Activated CD8-positive, alpha-beta T cell treated with anti-CD3 and anti-CD28 coated beads, Interleukin-2, amount 10 ng/mL, durations not matched to agents 7 days and 5 days (primary cell): Measurements from ENCODE around the gene PCLO. TPM values are rescaled to one million over a fixed set of nuclear protein-coding genes. Genes with fewer than 3 reads are reported as not detected.

ENCODE experiments used
- ATAC-seq: fragments of 150-1000 bp; cut with Tn5 transposase; one replicate; pipeline ENCODE4 v1.10.0; 2021; ENCODE audit warnings: moderate library complexity
- CTCF ChIA-PET: fragments of 350-600 bp; sonication (Branson Sonifier 250); formaldehyde crosslinking; loops from one replicate; lab custom pipeline; 2021; ENCODE audit warnings: antibody characterized with exemption; lab: Charles Lee
- POLR2A ChIA-PET: fragments of 350-600 bp; sonication (Branson Sonifier 250); formaldehyde crosslinking; loops from one replicate; lab custom pipeline; 2021; ENCODE audit warnings: antibody characterized with exemption; lab: Charles Lee
- DNase-seq: peaks from one replicate; pipeline ENCODE4 v3.0.0-alpha.2; 2020
- H3K27ac Mint-ChIP-seq: one replicate; pipeline ENCODE4 v1.8.0; 2021; ENCODE audit warnings: mild to moderate bottlenecking, mixed read lengths
- H3K27me3 Mint-ChIP-seq: one replicate; pipeline ENCODE4 v1.8.0; 2021; ENCODE audit warnings: low read depth, mixed read lengths
- H3K36me3 Mint-ChIP-seq: one replicate; pipeline ENCODE4 v1.8.0; 2021; ENCODE audit warnings: low read depth, mixed read lengths
- H3K4me1 Mint-ChIP-seq: one replicate; pipeline ENCODE4 v1.8.0; 2021; ENCODE audit warnings: low read depth, mixed read lengths
- H3K4me3 Mint-ChIP-seq: one replicate; pipeline ENCODE4 v1.8.0; 2021; ENCODE audit warnings: mild to moderate bottlenecking, mixed read lengths
- H3K9me3 Mint-ChIP-seq: one replicate; pipeline ENCODE4 v1.8.0; 2022; ENCODE audit warnings: mixed read lengths; ENCODE audit not compliant: insufficient read depth
- total RNA-seq, 2 experiments: library from RNA; stranded (reverse); gene quantifications; one replicate each; pipeline ENCODE4 v1.2.3, GENCODE V29; 2021

Gene PCLO
- total RNA-seq: not detected

DNA sequence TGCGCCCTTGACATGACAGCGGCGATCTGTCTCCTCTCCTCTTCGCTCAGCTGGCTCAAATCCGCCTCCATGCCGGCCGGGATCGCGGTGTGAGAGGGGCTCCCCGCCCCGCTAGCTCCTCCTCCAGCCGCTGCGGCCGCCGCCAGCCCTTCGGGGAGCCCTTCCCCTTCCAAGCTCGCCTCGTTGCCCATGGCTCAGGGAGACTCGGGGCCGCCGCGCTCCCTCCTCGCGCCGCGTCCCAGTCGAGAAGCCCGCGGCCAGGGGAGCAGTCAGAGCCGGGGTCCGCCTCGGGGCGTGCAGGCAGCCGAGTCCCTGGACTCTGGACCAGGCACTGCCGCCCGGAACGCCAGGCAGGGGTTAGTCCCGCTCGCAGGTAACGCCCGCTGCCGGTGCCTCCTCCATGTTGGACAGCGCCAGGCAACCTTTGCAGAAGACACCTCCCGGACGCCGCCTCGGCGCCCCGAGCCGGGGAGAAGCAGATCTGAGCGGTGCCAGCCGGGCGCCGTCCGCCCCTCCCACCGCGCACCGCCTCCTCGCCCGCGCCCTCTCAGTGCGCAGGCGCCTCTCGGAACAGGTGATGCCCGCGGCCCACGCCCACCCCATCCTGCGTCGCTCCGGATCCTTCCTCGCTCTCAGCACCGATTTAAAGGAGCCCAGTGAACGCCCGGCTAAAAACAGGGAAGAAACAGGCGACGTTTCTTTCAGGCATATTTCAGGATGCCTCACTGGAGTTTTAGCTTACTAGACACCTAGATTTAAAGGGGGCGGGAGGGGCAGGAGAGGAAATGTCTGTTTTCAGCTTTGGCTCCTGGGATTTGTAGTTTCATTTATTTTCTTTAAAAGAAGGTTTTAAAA, at the start of gene PCLO:
PCLO (minus strand) TSS at position 483 of the 855 bp plus-strand sequence; CDS start at position 191, 292 bp downstream.
- Mint-ChIP-seq H3K9me3 (no peaks in the 10 kb centered on the region), H3K27me3 (peaks cover 13% of the 10 kb centered on the region), H3K4me3 (peak within 1 kb of the TSS; percentile 53), H3K36me3 (no peaks in the 10 kb centered on the region), H3K4me1 (peaks cover 2% of the 10 kb centered on the region), H3K27ac (no peak within 1 kb of the TSS)
- DNase-seq: peak; percentile 68
- ChIA-PET CTCF (no interaction called here), POLR2A (no interaction called here)
- peak; percentile 99 for ATAC-seq

DNA sequence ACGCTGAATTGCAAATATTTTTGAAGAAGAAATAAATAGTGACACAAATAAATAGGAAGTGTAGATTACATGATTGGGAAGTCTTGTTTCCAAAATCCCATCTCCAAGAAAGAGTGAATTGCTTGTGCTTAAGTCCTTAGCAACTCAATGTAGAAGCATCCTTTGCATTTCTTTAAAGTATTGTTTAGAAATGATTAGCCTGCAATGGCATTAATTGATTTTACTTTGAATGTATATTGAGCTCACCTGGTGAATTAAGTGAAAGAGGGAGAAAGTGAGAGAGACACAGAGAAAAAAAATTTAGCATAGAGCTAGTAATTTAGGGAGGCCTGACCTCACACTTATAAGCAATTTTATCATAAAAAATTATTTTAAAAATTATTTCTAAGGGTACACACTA, 49.0 kb upstream of the PCLO start:
- Mint-ChIP-seq H3K9me3 (no peaks in the 10 kb centered on the region), H3K36me3 (no peaks in the 10 kb centered on the region), H3K4me1 (no peaks in the 10 kb centered on the region), H3K27ac (no peak overlapping the region), H3K27me3 (no peaks in the 10 kb centered on the region), H3K4me3 (no peak overlapping the region)
- ChIA-PET POLR2A (no interaction called here), CTCF (no interaction called here)
- ATAC-seq: no peak
- DNase-seq: no peak

DNA sequence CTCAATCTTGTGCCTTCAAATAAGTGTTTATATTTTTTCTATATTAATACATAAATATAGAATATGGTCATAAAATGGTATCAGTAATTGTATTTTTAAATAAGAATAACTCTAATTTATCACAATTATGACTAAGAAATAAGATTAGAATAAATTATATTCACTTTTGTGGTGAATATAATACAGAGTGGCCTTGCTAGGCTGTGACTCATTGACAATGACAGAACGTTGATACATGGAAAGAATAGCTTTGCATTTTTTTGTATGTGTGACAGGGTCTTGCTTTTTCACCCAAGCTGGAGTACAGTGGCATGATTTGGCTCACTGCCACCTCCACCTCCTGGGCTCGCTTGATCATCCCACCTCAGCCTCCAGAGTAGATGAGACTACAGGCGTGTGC, 47.8 kb upstream of the PCLO start:
- no peaks in the 10 kb centered on the region for H3K27me3 Mint-ChIP-seq
- H3K4me1 Mint-ChIP-seq: no peaks in the 10 kb centered on the region
- ChIA-PET CTCF (no interaction called here), POLR2A (no interaction called here)
- H3K9me3 Mint-ChIP-seq: no peaks in the 10 kb centered on the region
- no peaks in the 10 kb centered on the region for H3K36me3 Mint-ChIP-seq
- ATAC-seq: no peak
- no peak overlapping the region for H3K4me3 Mint-ChIP-seq
- DNase-seq: no peak
- H3K27ac Mint-ChIP-seq: no peak overlapping the region

GRCh38 chr7:83204715-83205114, 42.0 kb upstream of the PCLO start:
- Mint-ChIP-seq H3K4me1 (no peaks in the 10 kb centered on the region), H3K4me3 (no peak overlapping the region)

DNA sequence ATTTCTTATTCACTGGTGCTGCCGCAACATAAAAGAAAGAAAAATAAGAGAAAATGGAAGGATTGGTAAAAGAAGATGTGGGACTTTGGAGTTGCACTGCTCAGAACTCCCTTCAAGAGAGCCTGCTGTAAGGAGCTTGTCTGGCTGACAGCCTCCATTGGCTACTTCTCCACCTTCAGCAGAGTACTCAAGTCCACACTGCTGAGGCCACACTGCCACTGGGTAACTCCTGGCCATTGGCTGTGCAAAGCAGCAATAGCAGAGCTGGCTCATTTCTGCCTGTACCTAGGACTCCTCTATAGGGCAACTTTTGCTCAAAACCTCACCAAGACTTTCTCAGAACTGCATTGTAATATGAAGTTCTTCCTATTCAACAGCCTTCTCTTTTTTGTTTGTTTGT, 38.7 kb upstream of the PCLO start:
- H3K9me3 Mint-ChIP-seq: no peaks in the 10 kb centered on the region
- no peaks in the 10 kb centered on the region for H3K36me3 Mint-ChIP-seq
- no peak for DNase-seq
- ATAC-seq: no peak
- H3K27me3 Mint-ChIP-seq: no peaks in the 10 kb centered on the region
- H3K4me1 Mint-ChIP-seq: no peaks in the 10 kb centered on the region
- no peak overlapping the region for H3K4me3 Mint-ChIP-seq
- H3K27ac Mint-ChIP-seq: no peak overlapping the region
- POLR2A ChIA-PET: no interaction called here
- CTCF ChIA-PET: no interaction called here

More at GRCh38 chr7:83204715-83205114, 42.0 kb upstream of the PCLO start:
- H3K9me3 Mint-ChIP-seq: no peaks in the 10 kb centered on the region
- ATAC-seq (no peak), DNase-seq (no peak)
- no peaks in the 10 kb centered on the region for H3K27me3 Mint-ChIP-seq
- H3K36me3 Mint-ChIP-seq: no peaks in the 10 kb centered on the region
- CTCF ChIA-PET: no interaction called here
- POLR2A ChIA-PET: no interaction called here
- H3K27ac Mint-ChIP-seq: no peak overlapping the region

DNA sequence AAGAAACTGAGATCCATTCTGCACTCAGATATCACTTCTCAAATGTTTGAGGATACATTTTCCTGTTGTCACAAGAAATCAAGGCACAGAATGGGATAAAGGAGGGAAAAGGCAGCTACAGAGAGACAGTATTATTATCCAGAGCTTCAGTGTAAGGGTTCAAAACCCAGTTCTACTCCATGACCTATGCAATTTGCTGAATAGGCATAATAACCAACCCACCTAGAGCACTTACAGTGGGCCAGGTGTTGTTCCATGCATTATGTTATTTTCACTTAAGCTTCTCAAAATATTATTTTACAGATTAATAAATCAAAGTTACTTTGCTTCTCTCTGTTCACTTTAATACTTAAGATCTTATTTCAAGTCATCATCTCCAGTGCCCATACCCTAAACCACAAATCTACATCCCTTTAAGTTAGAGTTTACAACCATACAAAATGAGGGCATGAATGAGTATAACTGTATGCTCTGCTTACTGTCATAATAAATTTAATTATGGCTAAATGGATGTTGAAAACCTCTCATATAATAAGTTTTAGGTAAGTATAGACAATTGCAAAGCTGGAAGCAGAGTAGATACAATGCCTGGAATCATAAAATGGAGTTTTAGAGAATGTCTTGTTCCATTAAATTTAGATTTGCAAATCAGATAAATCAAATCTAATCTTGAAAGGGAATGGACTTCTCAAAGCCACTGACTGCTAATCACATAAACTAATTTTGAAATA, 28.1 kb upstream of the PCLO start:
- no peaks in the 10 kb centered on the region for H3K9me3 Mint-ChIP-seq
- no peaks in the 10 kb centered on the region for H3K4me1 Mint-ChIP-seq
- H3K36me3 Mint-ChIP-seq: no peaks in the 10 kb centered on the region
- H3K27me3 Mint-ChIP-seq: no peaks in the 10 kb centered on the region
- no peak for DNase-seq
- no peak overlapping the region for H3K27ac Mint-ChIP-seq
- POLR2A ChIA-PET: no interaction called here
- no peak overlapping the region for H3K4me3 Mint-ChIP-seq
- no peak for ATAC-seq
- CTCF ChIA-PET: no interaction called here

DNA sequence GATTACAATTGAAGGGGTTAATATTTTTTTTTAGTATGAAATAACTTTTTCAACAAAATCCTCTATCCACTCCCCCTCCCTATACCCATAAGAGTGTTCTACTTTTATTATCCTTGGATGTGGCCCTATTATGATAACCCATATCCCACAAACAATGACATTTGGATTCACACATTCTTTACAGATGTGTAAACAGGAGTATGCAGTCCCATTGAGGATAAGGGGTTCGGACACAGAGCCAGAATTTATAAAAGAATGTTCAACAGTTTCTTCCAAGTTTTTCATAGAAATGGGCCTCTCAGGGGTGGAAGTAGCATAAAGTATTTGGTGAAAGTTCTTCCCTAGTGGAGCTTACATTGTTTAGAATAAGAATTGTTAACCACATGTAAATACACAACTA, 16.1 kb upstream of the PCLO start:
- Mint-ChIP-seq H3K4me1 (no peaks in the 10 kb centered on the region), H3K27ac (no peak overlapping the region), H3K36me3 (no peaks in the 10 kb centered on the region), H3K9me3 (peaks cover 9% of the 10 kb centered on the region), H3K27me3 (no peaks in the 10 kb centered on the region), H3K4me3 (no peak overlapping the region)
- POLR2A ChIA-PET: no interaction called here
- no peak for ATAC-seq
- DNase-seq: no peak
- CTCF ChIA-PET: no interaction called here

GRCh38 chr7:83178066-83178465, 15.4 kb upstream of the PCLO start:
- Mint-ChIP-seq H3K27ac (no peak overlapping the region), H3K27me3 (no peaks in the 10 kb centered on the region), H3K4me1 (no peaks in the 10 kb centered on the region), H3K4me3 (no peak overlapping the region), H3K36me3 (no peaks in the 10 kb centered on the region), H3K9me3 (peaks cover 1% of the 10 kb centered on the region)
- ChIA-PET CTCF (no interaction called here), POLR2A (no interaction called here)
- DNase-seq (no peak), ATAC-seq (no peak)

- Mint-ChIP-seq H3K27me3 (no peaks in the 10 kb centered on the region), H3K36me3 (no peaks in the 10 kb centered on the region), H3K9me3 (no peaks in the 10 kb centered on the region), H3K4me3 (no peak overlapping the region), H3K27ac (no peak overlapping the region), H3K4me1 (no peaks in the 10 kb centered on the region)
- ChIA-PET POLR2A (no interaction called here), CTCF (no interaction called here)
- DNase-seq (no peak), ATAC-seq (no peak)
Observed at GRCh38 chr7:83173664-83174063, 11.0 kb upstream of the PCLO start.

GRCh38 chr7:83166781-83167180, 4.1 kb upstream of the PCLO start:
- Mint-ChIP-seq H3K4me3 (no peak overlapping the region), H3K27ac (no peak overlapping the region), H3K36me3 (no peaks in the 10 kb centered on the region), H3K4me1 (peaks cover 2% of the 10 kb centered on the region), H3K27me3 (peaks cover 6% of the 10 kb centered on the region), H3K9me3 (no peaks in the 10 kb centered on the region)
- DNase-seq: no peak
- CTCF ChIA-PET: no interaction called here
- POLR2A ChIA-PET: no interaction called here
- ATAC-seq: no peak

- DNase-seq (no peak), ATAC-seq (no peak)
- no peak overlapping the region for H3K27ac Mint-ChIP-seq
- H3K27me3 Mint-ChIP-seq: peaks cover 13% of the 10 kb centered on the region
- ChIA-PET CTCF (no interaction called here), POLR2A (no interaction called here)
- H3K9me3 Mint-ChIP-seq: no peaks in the 10 kb centered on the region
- peak overlapping the region; percentile 41 for H3K4me3 Mint-ChIP-seq
- H3K36me3 Mint-ChIP-seq: no peaks in the 10 kb centered on the region
- peaks cover 2% of the 10 kb centered on the region for H3K4me1 Mint-ChIP-seq
Observed at GRCh38 chr7:83161899-83162401, 734 bp downstream of the PCLO start.

- no peak overlapping the region for H3K4me3 Mint-ChIP-seq
- H3K9me3 Mint-ChIP-seq: no peaks in the 10 kb centered on the region
- no peak for ATAC-seq
- CTCF ChIA-PET: no interaction called here
- no peak for DNase-seq
- no peak overlapping the region for H3K27ac Mint-ChIP-seq
- no peaks in the 10 kb centered on the region for H3K36me3 Mint-ChIP-seq
- H3K27me3 Mint-ChIP-seq: peaks cover 13% of the 10 kb centered on the region
- POLR2A ChIA-PET: no interaction called here
- peaks cover 2% of the 10 kb centered on the region for H3K4me1 Mint-ChIP-seq
Observed at GRCh38 chr7:83161186-83161585, 1.5 kb downstream of the PCLO start.
